T-helper 17 cell (primary cell): ENCODE data around the gene ATP2A3. TPM values are rescaled to one million over a fixed set of nuclear protein-coding genes. Genes with fewer than 3 reads are reported as not detected.

ENCODE experiments used
- ATAC-seq: fragments of 150-1000 bp; cut with Tn5 transposase; 2 replicates; pipeline ENCODE4 v1.10.0; 2021; ENCODE audit warnings: mild to moderate bottlenecking, moderate library complexity
- DNase-seq, 3 donors: peaks; one replicate each; pipeline versions ENCODE4 v3.0.0 to v3.0.0-alpha.2; 2020 to 2021
- H3K9me3 ChIP-seq: one replicate; pipeline ENCODE4 v1.7.0; 2013; ENCODE audit warnings: low read length, mild to moderate bottlenecking; ENCODE audit not compliant: control insufficient read depth, poor library complexity, severe bottlenecking
- H3K27ac Mint-ChIP-seq: one replicate; pipeline ENCODE4 v1.8.0; 2022; ENCODE audit warnings: mild to moderate bottlenecking, moderate library complexity, mixed read lengths
- H3K27me3 Mint-ChIP-seq: one replicate; pipeline ENCODE4 v1.8.0; 2022; ENCODE audit warnings: mixed read lengths
- H3K36me3 Mint-ChIP-seq: one replicate; pipeline ENCODE4 v1.8.0; 2022; ENCODE audit warnings: low read depth, mixed read lengths
- H3K4me1 Mint-ChIP-seq: one replicate; pipeline ENCODE4 v1.8.0; 2022; ENCODE audit warnings: mild to moderate bottlenecking, mixed read lengths
- H3K4me3 Mint-ChIP-seq: one replicate; pipeline ENCODE4 v1.8.0; 2022; ENCODE audit warnings: mild to moderate bottlenecking, moderate library complexity, mixed read lengths
- total RNA-seq, 4 donors: library from RNA in 2 of 4; stranded (reverse) in 2 of 4; gene quantifications; one replicate each; pipeline ENCODE4 v1.2.3 and lab custom pipeline; 2022 to 2026

Gene ATP2A3
- total RNA-seq, 2 donors from 2014 or later, result 279 to 298 TPM

- ATAC-seq, result peak; percentile 68
- Mint-ChIP-seq H3K27me3 (no peaks in the 10 kb centered on the region), H3K36me3 (no peaks in the 10 kb centered on the region), H3K4me3 (peak overlapping the region; percentile 81), H3K27ac (peak overlapping the region; percentile 92), H3K4me1 (peaks cover 44% of the 10 kb centered on the region)
- H3K9me3 ChIP-seq, result no peaks in the 10 kb centered on the region
- DNase-seq, result no peak
These were observed 77.5 kb downstream of the ATP2A3 start for GRCh38 chr17:3886776-3887175.

DNA sequence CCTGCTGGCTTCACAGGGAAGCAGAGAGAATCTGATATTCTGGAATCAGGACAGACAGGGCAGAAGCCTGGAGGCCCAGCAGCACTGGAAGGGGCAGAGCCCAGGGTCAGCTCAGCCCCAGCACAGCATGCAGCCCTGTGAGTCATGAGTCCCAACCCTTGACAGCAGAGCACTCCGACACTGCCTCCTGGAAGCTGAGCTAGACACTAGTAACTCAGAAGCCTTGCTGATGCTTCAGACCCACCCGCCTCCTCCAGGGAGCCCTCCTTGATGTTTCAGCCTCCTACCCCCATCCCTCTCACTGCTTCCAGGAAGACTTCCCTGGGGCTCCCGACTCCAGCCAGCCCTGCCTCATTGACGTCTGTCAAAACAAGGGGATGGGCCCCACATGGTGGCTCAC, 78.3 kb downstream of the ATP2A3 start:
- ATAC-seq (no peak), DNase-seq (no peak)
- H3K4me1 Mint-ChIP-seq, result peaks cover 40% of the 10 kb centered on the region
- peak overlapping the region; percentile 81 for H3K4me3 Mint-ChIP-seq
- peak overlapping the region; percentile 92 for H3K27ac Mint-ChIP-seq
- H3K27me3 Mint-ChIP-seq, result no peaks in the 10 kb centered on the region
- H3K36me3 Mint-ChIP-seq, result no peaks in the 10 kb centered on the region
- H3K9me3 ChIP-seq, result no peaks in the 10 kb centered on the region

- DNase-seq, result no peak
These were observed 79.0 kb downstream of the ATP2A3 start for GRCh38 chr17:3885271-3885670.

GRCh38 chr17:3884188-3884587, 80.0 kb downstream of the ATP2A3 start:
- no peak for DNase-seq
- no peaks in the 10 kb centered on the region for H3K9me3 ChIP-seq
- Mint-ChIP-seq H3K4me3 (no peak overlapping the region), H3K27me3 (no peaks in the 10 kb centered on the region), H3K36me3 (no peaks in the 10 kb centered on the region), H3K4me1 (peaks cover 38% of the 10 kb centered on the region), H3K27ac (no peak overlapping the region)
- ATAC-seq, result no peak

More at GRCh38 chr17:3885271-3885670, 79.0 kb downstream of the ATP2A3 start:
- Mint-ChIP-seq H3K4me3 (no peak overlapping the region), H3K27me3 (no peaks in the 10 kb centered on the region), H3K27ac (no peak overlapping the region), H3K36me3 (no peaks in the 10 kb centered on the region), H3K4me1 (peaks cover 35% of the 10 kb centered on the region)
- H3K9me3 ChIP-seq, result no peaks in the 10 kb centered on the region
- no peak for ATAC-seq

DNA sequence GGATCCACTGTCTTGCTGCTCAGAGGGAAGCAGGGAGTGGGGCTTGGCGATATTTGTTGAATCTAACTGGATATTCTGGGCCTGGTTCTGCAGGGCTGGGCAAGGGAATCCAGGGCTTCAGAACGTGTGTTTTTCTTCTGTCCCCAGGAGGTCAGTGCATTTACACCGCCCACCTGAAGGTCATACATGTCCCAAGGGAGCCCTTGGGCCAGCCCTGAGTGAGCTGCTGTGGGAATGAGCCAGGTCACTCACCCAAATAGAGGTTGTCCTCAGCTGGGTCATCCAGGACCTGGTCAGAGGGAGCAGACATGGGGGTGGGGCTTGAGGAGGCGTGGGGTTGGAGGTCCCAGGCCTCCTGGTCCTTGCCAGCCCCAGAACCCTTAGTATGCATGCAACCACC, 82.0 kb downstream of the ATP2A3 start:
- ATAC-seq (no peak), DNase-seq (no peak)
- Mint-ChIP-seq H3K36me3 (no peaks in the 10 kb centered on the region), H3K27ac (no peak overlapping the region), H3K4me1 (peaks cover 31% of the 10 kb centered on the region), H3K4me3 (no peak overlapping the region), H3K27me3 (no peaks in the 10 kb centered on the region)
- H3K9me3 ChIP-seq, result no peaks in the 10 kb centered on the region

DNA sequence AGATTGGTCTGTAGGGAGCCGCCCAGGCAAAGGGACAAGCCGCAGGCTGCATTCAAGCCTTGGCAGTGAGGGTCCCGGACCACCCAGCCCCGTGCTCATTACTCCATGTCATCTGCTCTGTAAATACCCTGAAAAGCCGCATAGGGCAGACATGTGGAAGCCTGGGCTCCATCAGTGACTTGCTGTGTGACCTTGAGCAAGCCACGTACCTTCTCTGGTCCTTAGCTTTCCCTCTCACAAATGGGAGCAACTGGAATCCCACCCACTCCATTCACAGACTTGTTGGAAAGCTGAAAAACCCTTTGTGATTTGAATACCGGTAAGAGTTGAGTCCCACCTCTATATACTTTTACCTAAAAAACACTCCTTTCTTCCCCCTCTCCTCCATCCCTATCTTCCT, 83.3 kb downstream of the ATP2A3 start:
- no peaks in the 10 kb centered on the region for H3K27me3 Mint-ChIP-seq
- ATAC-seq, result no peak
- H3K27ac Mint-ChIP-seq, result peak overlapping the region; percentile 61
- H3K36me3 Mint-ChIP-seq, result no peaks in the 10 kb centered on the region
- no peaks in the 10 kb centered on the region for H3K9me3 ChIP-seq
- H3K4me3 Mint-ChIP-seq, result no peak overlapping the region
- DNase-seq, result no peak
- peaks cover 18% of the 10 kb centered on the region for H3K4me1 Mint-ChIP-seq

DNA sequence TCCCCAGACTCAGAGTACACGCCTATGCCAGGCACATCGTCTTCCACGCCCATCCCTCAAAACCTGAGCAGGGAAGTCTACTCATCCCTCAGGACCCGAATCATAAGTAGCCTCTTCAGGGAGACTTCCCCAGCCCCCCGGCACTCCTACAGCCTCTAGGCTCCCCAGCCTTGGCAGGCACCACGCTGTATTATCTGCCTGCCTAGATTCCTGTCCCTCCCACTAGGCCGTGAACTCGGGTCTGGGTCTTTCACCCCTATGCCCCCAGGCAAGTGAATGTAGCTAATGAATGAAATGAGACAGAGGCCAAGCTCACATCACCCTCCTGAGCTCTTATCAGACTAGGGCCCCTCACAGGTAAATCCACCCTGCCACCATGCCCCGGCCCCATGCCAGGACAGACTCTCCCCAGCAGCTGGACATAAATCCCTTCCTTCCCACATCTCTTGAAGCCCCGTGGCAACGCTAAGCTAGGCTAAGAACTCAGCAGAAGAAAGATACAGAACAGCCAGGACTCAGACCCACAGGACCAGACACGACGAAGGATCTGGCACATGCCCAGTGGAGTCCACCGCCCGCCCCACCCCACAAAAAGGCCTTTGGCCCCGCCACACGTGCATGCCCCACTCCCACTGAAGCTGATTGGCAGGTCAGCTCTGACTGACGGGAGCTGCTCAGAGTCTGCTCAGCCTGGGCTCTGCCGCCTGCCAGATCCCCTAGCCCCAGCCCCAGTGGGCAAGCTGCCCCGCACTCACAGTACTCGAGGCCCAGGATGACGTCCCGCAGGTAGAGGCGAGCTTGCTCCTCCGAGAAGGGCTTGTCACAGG, 84.4 kb downstream of the ATP2A3 start:
- ATAC-seq (no peak), DNase-seq (no peak)
- Mint-ChIP-seq H3K4me1 (peaks cover 14% of the 10 kb centered on the region), H3K27me3 (no peaks in the 10 kb centered on the region), H3K27ac (no peak overlapping the region), H3K36me3 (no peaks in the 10 kb centered on the region), H3K4me3 (no peak overlapping the region)
- no peaks in the 10 kb centered on the region for H3K9me3 ChIP-seq

DNA sequence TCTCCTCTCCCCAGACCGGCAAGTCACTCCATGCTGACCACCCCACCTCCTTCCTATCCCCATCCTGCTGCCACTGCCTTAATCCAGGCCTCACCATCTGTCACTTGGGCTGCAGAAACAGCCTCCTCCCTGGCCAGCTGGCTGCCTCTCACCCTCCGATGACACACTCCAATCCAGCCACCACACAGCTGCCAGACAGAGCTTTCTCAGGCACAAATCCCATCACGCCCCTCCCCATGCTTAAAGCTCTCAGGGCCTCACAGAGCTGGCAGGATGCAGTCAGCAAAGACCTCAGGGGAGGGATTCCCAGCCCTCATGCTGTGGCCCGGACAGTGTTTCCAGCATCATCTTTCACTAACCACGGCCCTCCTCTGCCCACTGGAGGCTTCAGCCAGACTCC, 85.1 kb downstream of the ATP2A3 start:
- no peak for ATAC-seq
- H3K27ac Mint-ChIP-seq, result no peak overlapping the region

GRCh38 chr17:3877220-3877619, 87.0 kb downstream of the ATP2A3 start:
- DNase-seq (no peak), ATAC-seq (no peak)
- no peaks in the 10 kb centered on the region for H3K36me3 Mint-ChIP-seq
- no peak overlapping the region for H3K4me3 Mint-ChIP-seq
- H3K9me3 ChIP-seq, result no peaks in the 10 kb centered on the region
- H3K4me1 Mint-ChIP-seq, result peaks cover 11% of the 10 kb centered on the region
- no peak overlapping the region for H3K27ac Mint-ChIP-seq
- H3K27me3 Mint-ChIP-seq, result no peaks in the 10 kb centered on the region

More for the DNA sequence above, 85.1 kb downstream of the ATP2A3 start:
- Mint-ChIP-seq H3K27me3 (no peaks in the 10 kb centered on the region), H3K4me3 (no peak overlapping the region), H3K4me1 (peaks cover 14% of the 10 kb centered on the region), H3K36me3 (no peaks in the 10 kb centered on the region)
- no peak for DNase-seq
- no peaks in the 10 kb centered on the region for H3K9me3 ChIP-seq

DNA sequence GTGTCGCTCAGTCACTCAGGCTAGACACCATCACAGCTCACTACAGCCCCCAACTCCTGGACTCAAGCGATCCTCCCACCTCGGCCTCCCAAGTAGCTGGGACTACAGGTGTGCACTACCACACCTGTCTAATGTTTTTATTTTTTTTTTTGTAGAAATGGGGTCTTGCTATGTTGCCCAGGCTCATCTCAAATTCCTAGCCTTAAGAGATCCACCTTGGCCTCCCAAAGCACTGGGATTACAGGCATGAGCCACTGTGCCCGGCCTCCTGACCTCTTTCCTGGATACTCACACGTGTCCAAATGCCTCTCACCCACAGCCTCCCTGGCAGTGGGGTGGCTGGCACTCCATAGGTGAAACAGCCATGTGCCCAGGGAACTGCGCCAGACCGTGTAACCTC, 88.9 kb downstream of the ATP2A3 start:
- peaks cover 9% of the 10 kb centered on the region for H3K4me1 Mint-ChIP-seq

More for the DNA sequence above, 88.9 kb downstream of the ATP2A3 start:
- no peaks in the 10 kb centered on the region for H3K9me3 ChIP-seq
- H3K27me3 Mint-ChIP-seq, result no peaks in the 10 kb centered on the region
- ATAC-seq (no peak), DNase-seq (no peak)
- H3K27ac Mint-ChIP-seq, result no peak overlapping the region
- H3K4me3 Mint-ChIP-seq, result no peak overlapping the region
- no peaks in the 10 kb centered on the region for H3K36me3 Mint-ChIP-seq

Other genes starting within 250 kb of the ATP2A3 start
- gene HASPIN, start 240.5 kb downstream of the ATP2A3 start, total RNA-seq, result under 1 TPM; 0.22 to 0.31 TPM
- gene ITGAE, start 163.2 kb downstream of the ATP2A3 start, total RNA-seq, result 10 to 100 TPM; 10.2 to 14.3 TPM
- gene NCBP3, start 118.2 kb downstream of the ATP2A3 start, total RNA-seq, result 10 to 100 TPM; 37.0 to 42.9 TPM
- gene CAMKK1, start 71.4 kb downstream of the ATP2A3 start, total RNA-seq, result 1 to 10 TPM; 5.8 to 5.9 TPM
- gene P2RX1, start 48.0 kb downstream of the ATP2A3 start, total RNA-seq, result 10 to 100 TPM in 1 of 2 donors, 1 to 10 TPM in 1; 4.2 to 15.0 TPM
- gene ZZEF1, start 178.6 kb upstream of the ATP2A3 start, total RNA-seq, result 100 to 1,000 TPM; 117 to 123 TPM
- gene CYB5D2, start 178.8 kb upstream of the ATP2A3 start, total RNA-seq, result 1 to 10 TPM; 7.8 to 8.2 TPM